Measurements from ENCODE around the gene TMEM184A. TPM values are rescaled to one million over a fixed set of nuclear protein-coding genes. Genes with fewer than 3 reads are reported as not detected.

The TMEM184A gene
- total and polyA plus RNA-seq, 7 donors, result 0.28 to 60.3 (median 9.3) TPM; not detected in 3

DNA sequence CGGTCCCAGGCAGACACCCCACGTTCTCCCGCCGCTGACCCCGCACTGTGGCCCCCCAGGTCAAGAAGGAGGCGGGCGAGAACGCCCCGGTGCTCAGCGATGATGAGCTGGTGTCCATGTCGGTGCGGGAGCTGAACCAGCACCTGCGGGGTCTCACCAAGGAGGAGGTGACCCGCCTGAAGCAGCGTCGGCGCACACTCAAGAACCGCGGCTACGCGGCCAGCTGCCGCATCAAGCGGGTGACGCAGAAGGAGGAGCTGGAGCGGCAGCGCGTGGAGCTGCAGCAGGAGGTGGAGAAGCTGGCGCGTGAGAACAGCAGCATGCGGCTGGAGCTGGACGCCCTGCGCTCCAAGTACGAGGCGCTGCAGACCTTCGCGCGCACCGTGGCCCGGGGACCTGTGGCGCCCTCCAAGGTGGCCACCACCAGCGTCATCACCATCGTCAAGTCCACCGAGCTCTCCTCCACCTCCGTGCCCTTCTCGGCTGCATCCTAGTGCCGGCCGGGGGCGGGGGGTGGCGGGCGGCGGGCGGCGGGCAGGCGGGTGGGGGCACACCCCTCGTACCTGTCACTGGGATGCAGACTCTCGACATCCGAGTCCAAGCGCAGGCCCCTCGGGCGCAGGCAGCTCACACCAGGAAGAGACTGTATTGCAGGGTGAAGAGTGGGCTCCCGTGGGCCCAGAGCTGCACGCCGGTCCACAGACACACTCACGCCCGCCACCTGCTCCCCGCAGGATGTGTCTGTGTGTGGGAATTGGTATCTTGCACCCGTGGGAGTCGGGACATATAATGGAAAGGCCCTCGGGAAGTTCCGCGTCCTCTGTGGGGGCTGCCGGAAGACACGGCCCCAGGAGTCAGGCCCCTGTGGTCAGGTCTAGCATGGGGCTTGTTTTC lies 15.9 kb downstream of the TMEM184A start:
- TF ChIP-seq, protein P1, sequence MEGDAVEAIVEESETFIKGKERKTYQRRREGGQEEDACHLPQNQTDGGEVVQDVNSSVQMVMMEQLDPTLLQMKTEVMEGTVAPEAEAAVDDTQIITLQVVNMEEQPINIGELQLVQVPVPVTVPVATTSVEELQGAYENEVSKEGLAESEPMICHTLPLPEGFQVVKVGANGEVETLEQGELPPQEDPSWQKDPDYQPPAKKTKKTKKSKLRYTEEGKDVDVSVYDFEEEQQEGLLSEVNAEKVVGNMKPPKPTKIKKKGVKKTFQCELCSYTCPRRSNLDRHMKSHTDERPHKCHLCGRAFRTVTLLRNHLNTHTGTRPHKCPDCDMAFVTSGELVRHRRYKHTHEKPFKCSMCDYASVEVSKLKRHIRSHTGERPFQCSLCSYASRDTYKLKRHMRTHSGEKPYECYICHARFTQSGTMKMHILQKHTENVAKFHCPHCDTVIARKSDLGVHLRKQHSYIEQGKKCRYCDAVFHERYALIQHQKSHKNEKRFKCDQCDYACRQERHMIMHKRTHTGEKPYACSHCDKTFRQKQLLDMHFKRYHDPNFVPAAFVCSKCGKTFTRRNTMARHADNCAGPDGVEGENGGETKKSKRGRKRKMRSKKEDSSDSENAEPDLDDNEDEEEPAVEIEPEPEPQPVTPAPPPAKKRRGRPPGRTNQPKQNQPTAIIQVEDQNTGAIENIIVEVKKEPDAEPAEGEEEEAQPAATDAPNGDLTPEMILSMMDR (IDR thresholded peaks at IDR 0.05), result no peak
- TF ChIP-seq POLR2A (IDR thresholded peaks at IDR 0.05) (no peak), POLR2AphosphoS5 (IDR thresholded peaks at IDR 0.05) (no peak), EP300 (IDR thresholded peaks at IDR 0.05) (no peak)
- peak; percentile 66 for DNase-seq
- intact Hi-C loops (cut with DNase I), result loop anchor here (10.0 kb wide), 1 partner anchor 1025 kb away; the partner anchor contains the start of gene PDGFA
- Histone ChIP-seq H3K4me1 (peaks cover 0 to 38% (median 31%) of the 10 kb centered on the region in 4 donors), H3K27ac (peak overlapping the region in 2 of 4 donors; percentile 98 to 100), H3K9me3 (no peaks in the 10 kb centered on the region), H3K27me3 (no peaks in the 10 kb centered on the region), H3K36me3 (peaks cover 6 to 55% (median 24%) of the 10 kb centered on the region in 4 donors), H3K4me3 (no peak overlapping the region)
- WGBS, 2 donors, result 96% methylated on average over 73 of the region's 73 CpGs

DNA sequence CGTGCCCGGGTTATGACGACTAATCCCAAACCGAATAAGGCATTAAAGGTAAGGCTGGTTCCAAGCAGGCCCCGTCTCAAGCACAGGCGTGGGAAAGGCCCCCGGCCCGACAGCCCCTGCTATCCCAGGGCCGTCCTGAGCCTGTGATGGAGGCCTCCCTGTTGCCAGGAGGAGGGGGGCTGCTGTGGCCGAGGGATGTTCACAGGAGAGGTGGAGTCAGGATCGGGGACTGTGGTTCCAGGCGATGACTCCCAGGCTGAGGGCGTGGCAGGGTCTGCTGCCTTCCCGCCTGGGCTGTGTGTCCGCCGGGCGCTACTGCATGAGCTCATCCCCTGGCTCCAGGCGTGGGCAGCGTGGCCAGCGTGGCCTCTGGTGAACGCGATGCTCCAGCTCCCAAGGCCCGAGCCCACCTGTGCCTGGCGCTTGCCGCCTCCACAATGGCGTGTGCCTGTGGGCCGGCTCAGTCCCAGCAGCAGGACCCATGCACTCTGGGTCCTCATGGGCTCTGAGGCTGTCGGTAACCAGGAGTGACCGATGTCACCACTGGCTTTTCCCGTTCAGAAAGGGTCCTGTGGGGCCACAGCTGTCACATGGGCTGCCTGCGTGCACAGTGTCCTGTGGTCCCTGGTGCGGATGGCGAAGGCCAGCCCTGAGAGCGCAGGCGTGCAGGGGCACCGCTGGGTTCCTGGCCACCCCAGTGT lies 16.7 kb downstream of the TMEM184A start:
- H3K4me1 ChIP-seq, result peaks cover 0 to 46% (median 36%) of the 10 kb centered on the region in 4 donors
- peak overlapping the region; percentile 95 to 100 (median 98) for H3K27ac ChIP-seq
- DNase-seq, result peak; percentile 75
- 89 to 90% methylated on average over 36 of the region's 36 CpGs for whole genome bisulfite sequencing, 2 donors
- no peaks in the 10 kb centered on the region for H3K9me3 ChIP-seq
- H3K27me3 ChIP-seq, result no peaks in the 10 kb centered on the region
- intact Hi-C loops (cut with DNase I), result loop anchor here (10.0 kb wide), 1 partner anchor 1025 kb away; the partner anchor contains the start of gene PDGFA
- peak in 1 of 4 donors; percentile 46 for TF ChIP-seq POLR2AphosphoS5 (IDR thresholded peaks at IDR 0.05)
- TF ChIP-seq POLR2A (IDR thresholded peaks at IDR 0.05), result no peak
- peak overlapping the region in 1 of 4 donors; percentile 64 for H3K4me3 ChIP-seq
- H3K36me3 ChIP-seq, result peaks cover 6 to 51% (median 24%) of the 10 kb centered on the region in 4 donors

DNA sequence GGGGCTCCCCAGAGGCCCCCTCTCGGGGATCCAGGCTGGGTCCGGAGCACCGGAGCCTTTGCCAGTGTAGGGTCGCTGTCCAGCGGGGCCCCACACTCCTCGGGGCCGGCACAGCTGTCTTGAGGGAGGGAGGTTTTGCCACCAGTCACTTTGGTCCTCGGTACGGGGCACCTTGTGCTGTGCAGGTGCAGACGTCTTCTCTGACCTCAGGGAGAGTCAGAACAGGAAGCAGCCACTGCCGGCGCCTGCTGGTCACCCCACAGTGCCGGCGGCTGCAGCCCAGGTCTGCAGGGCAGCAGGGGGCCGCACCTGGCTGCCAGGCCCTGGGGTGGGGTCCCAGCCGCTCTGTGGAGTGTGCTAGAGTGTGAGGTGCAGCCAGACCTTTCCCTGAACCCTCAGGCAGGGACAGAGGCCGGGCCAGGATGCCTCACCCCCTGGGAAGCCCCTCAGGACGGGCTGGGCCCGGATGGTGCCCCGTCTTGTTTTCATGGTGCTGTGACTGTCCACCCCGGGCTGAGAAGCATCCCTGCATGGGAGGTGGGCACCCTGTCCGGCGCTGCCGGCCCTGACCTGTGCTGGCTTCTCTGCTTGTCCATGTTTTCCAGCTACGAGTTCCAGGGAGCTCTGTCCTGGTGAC lies 17.3 kb downstream of the TMEM184A start:
- Histone ChIP-seq H3K4me3 (peak overlapping the region in 3 of 4 donors; percentile 52 to 64 (median 64)), H3K9me3 (no peaks in the 10 kb centered on the region), H3K27me3 (no peaks in the 10 kb centered on the region), H3K4me1 (peaks cover 0 to 53% (median 43%) of the 10 kb centered on the region in 4 donors), H3K27ac (peak overlapping the region; percentile 95 to 100 (median 98)), H3K36me3 (peaks cover 6 to 44% (median 24%) of the 10 kb centered on the region in 4 donors)
- peak; percentile 68 for DNase-seq
- 84 to 87% methylated on average over 25 of the region's 25 CpGs for WGBS, 2 donors
- intact Hi-C loops (cut with DNase I), result loop anchor here (10.0 kb wide), 1 partner anchor 1024 kb away; the partner anchor contains the start of gene PDGFA
- TF ChIP-seq EP300 (IDR thresholded peaks at IDR 0.05), result no peak

DNA sequence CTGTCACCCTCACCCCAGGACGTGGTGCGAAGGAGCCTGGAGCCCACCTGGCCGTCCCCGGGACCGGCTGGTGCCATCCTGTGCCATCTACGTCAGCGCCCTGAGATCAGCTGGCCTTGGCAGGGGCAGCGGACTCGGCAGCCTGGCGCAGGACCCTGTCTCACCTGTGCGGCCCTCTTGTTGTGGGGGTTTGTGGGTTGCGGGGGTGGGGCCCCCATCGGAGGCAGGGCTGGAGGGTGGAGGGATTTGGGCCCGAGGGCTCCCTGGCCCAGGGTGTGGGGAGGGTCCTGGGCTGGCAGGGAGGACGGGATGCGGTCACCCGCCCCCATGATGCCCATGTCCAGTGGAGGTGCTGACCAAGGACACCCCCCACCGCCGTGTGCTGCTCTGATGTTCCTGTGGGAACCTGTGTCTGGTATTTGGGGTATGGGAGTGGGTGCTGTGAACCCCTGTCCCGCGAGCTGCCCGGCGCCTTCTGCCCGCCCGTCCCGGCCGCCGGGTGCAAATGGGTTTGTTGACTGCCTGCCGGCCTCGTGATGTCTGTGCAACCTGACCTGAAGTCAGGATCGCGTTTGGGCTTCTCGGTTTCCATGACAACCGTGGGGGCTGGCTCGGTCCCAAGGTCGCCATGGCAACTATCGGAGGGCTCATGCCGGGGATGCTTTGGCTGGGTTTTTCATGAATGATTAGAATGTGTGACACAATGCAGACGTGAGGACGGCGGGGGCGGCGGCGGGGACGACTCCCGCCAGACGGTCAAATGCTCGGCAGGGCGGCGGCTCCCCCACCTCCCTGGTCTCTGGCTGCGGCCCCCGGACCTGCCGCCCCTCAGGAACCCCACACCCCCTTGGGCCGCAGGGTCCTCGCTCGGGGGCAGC lies 18.2 kb downstream of the TMEM184A start:
- H3K27ac ChIP-seq, result peak overlapping the region; percentile 95 to 100 (median 98)
- DNase-seq, result peak; percentile 96
- H3K9me3 ChIP-seq, result no peaks in the 10 kb centered on the region
- no peaks in the 10 kb centered on the region for H3K27me3 ChIP-seq
- peak overlapping the region; percentile 41 to 64 (median 58) for H3K4me3 ChIP-seq
- peaks cover 6 to 41% (median 22%) of the 10 kb centered on the region in 4 donors for H3K36me3 ChIP-seq
- 66 to 71% methylated on average over 56 of the region's 56 CpGs for WGBS, 2 donors
- intact Hi-C loops (cut with DNase I), result loop anchor here (10.0 kb wide), 1 partner anchor 1023 kb away; the partner anchor contains the start of gene PDGFA
- no peak for TF ChIP-seq POLR2A (IDR thresholded peaks at IDR 0.05)
- peak in 2 of 4 donors; percentile 53 to 70 for TF ChIP-seq EP300 (IDR thresholded peaks at IDR 0.05)
- TF ChIP-seq POLR2AphosphoS5 (IDR thresholded peaks at IDR 0.05), result peak in 3 of 4 donors; percentile 79 to 93 (median 79)
- peaks cover 0 to 61% (median 51%) of the 10 kb centered on the region in 4 donors for H3K4me1 ChIP-seq

DNA sequence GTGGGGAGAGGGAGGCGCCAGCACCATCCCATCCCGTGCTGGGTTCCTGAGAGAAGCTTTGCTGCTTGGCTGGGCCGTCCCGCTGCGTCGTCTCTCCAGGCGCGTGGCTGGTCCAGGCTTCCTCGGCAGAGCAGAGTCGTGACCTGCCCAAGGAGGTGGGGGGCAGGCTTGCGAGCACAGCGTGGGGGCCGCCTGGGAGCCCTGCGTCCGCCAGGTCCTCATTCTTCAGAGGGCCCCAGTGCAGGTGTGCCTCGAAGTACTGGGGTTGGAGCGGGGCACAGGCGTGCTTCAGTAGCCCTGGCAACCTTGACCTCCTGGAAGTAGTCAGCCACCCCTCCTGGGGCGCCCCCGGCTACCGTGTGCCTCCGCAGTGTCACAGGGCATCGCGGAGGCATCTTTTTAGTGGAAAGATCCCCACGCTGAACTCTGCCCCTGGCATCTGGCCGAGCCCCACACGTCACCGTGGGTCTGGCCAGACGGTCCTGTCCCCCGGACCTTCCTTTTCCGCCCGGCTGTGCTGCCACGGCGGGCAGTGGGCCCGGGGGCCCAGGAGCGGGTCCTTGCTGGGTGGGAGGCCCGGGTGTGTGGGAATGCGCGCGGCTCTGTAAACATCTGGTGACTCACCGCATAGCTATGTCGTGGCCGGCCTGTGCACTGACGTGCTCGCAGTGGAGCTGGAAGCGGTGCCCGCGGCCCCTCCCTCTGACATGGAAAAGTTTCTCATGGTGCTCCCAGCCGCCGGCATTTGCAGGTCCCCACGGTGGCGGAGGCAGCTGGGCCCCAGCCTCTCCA lies 19.1 kb downstream of the TMEM184A start:
- peaks cover 0 to 68% (median 56%) of the 10 kb centered on the region in 4 donors for H3K4me1 ChIP-seq
- H3K4me3 ChIP-seq, result peak overlapping the region; percentile 41 to 64 (median 58)
- DNase-seq, result peak; percentile 99
- no peaks in the 10 kb centered on the region for H3K9me3 ChIP-seq
- no peaks in the 10 kb centered on the region for H3K27me3 ChIP-seq
- H3K36me3 ChIP-seq, result peaks cover 6 to 32% (median 20%) of the 10 kb centered on the region in 4 donors
- intact Hi-C loops (cut with DNase I), result loop anchor here (10.0 kb wide), 1 partner anchor 1022 kb away; the partner anchor contains the start of gene PDGFA
- H3K27ac ChIP-seq, result peak overlapping the region; percentile 95 to 100 (median 98)
- TF ChIP-seq POLR2A (IDR thresholded peaks at IDR 0.05) (peak; percentile 25 to 59), EP300 (IDR thresholded peaks at IDR 0.05) (peak in 2 of 4 donors; percentile 86 to 92), POLR2AphosphoS5 (IDR thresholded peaks at IDR 0.05) (peak; percentile 73 to 92 (median 82))
- TF ChIP-seq, protein P1 (IDR thresholded peaks at IDR 0.05), result no peak
- WGBS, 2 donors, result 27 to 55% methylated on average over 52 of the region's 52 CpGs

All from sigmoid colon (tissue), 7 donors.